OCI-LY7 (cell line): ENCODE data around the gene MAF. TPM values are rescaled to one million over a fixed set of nuclear protein-coding genes. Genes with fewer than 3 reads are reported as not detected.

Experiments used
- BruUV-seq: library from RNA; stranded (reverse); fragments of 400-500 nt; replicated peaks from 2 replicates; lab custom pipeline; 2021; lab: Mats Ljungman, UMichigan
- CTCF ChIA-PET: fragments of 300-600 bp; sonication (Branson Sonifier 250); formaldehyde crosslinking; loops from one replicate; lab custom pipeline; 2022; ENCODE audit warnings: antibody characterized with exemption; ENCODE audit not compliant: unreplicated experiment; lab: Charles Lee
- POLR2A ChIA-PET: fragments of 300-600 bp; sonication (Branson Sonifier 250); formaldehyde crosslinking; loops from one replicate; lab custom pipeline; 2022; ENCODE audit warnings: antibody characterized with exemption; lab: Charles Lee
- DNase-seq: peaks from one replicate; pipeline ENCODE4 v3.0.0-alpha.2; 2015; ENCODE audit warnings: low spot score
- H2AFZ ChIP-seq: fragments of 200-600 bp; sonication (generic), shearing (Covaris generic); 2 replicates; pipeline ENCODE4 v1.6.1; 2014; ENCODE audit warnings: mild to moderate bottlenecking, antibody characterized with exemption, low read length, moderate library complexity
- H3K27ac ChIP-seq: fragments of 200-600 bp; sonication (generic); 2 replicates; pipeline ENCODE4 v1.5.1; 2014; ENCODE audit warnings: mixed run types, low read depth, mild to moderate bottlenecking, moderate library complexity, low read length, inconsistent platforms; ENCODE audit not compliant: poor library complexity, severe bottlenecking
- H3K36me3 ChIP-seq: fragments of 200-600 bp; sonication (generic); 2 replicates; pipeline ENCODE4 v1.6.1; 2014; ENCODE audit warnings: mild to moderate bottlenecking, antibody characterized with exemption, low read length, moderate library complexity, mixed read lengths; ENCODE audit not compliant: insufficient read depth
- H3K4me1 ChIP-seq: fragments of 200-600 bp; sonication (generic); 2 replicates; pipeline ENCODE4 v1.5.1; 2014; ENCODE audit warnings: mild to moderate bottlenecking, low read length; ENCODE audit not compliant: insufficient read depth, poor library complexity, severe bottlenecking
- H3K4me2 ChIP-seq: fragments of 200-600 bp; sonication (generic); 2 replicates; pipeline ENCODE4 v1.6.1; 2014; ENCODE audit warnings: mild to moderate bottlenecking, low read length
- H3K4me3 ChIP-seq: fragments of 200-600 bp; sonication (generic); 2 replicates; pipeline ENCODE4 v1.5.1; 2014; ENCODE audit warnings: mild to moderate bottlenecking, low read depth, low read length; ENCODE audit not compliant: poor library complexity, severe bottlenecking
- H3K79me2 ChIP-seq: fragments of 200-600 bp; sonication (generic); 2 replicates; pipeline ENCODE4 v1.6.1; 2016; ENCODE audit warnings: low read depth, mild to moderate bottlenecking, low read length, moderate library complexity, mixed read lengths; ENCODE audit not compliant: insufficient read depth
- H3K9me2 ChIP-seq: fragments of 200-600 bp; sonication (generic); 2 replicates; pipeline ENCODE4 v1.6.1; 2016; ENCODE audit warnings: mild to moderate bottlenecking, low read length, mixed read lengths; ENCODE audit not compliant: insufficient read depth
- H3K9me3 ChIP-seq: fragments of 200-600 bp; sonication (generic); 2 replicates; pipeline ENCODE4 v1.6.1; 2014; ENCODE audit warnings: mild to moderate bottlenecking, mixed run types, low read length, mixed read lengths
- H4K20me1 ChIP-seq: fragments of 200-600 bp; sonication (generic); 2 replicates; pipeline ENCODE4 v1.6.1; 2014; ENCODE audit warnings: mild to moderate bottlenecking, antibody characterized with exemption, low read length, moderate library complexity, mixed read lengths; ENCODE audit not compliant: insufficient read depth
- EZH2phosphoT487 ChIP-seq: fragments of 200-600 bp; sonication (generic); IDR thresholded peaks from 2 replicates; pipeline ENCODE4 v1.6.1; 2018; ENCODE audit warnings: low read depth, borderline replicate concordance, mild to moderate bottlenecking, mixed run types, antibody characterized with exemption, low read length, moderate library complexity, mixed read lengths
- intact Hi-C: fragments of 100-400 bp; cut with micrococcal nuclease; formaldehyde crosslinking; loops from one replicate; pipeline ENCODE4 v1.10.0; 2022; ENCODE audit not compliant: unreplicated experiment
- total RNA-seq, 2 experiments: library from RNA; depleted of rRNA in 1 of 2; stranded (reverse); fragments of >200 nt in 1 of 2; shearing (Covaris generic) in 1 of 2; gene quantifications; 2 replicates each; pipeline ENCODE4 v1.2.3, GENCODE V29; 2014 to 2022
- TF ChIP-seq, protein P1 (sequence below): fragments of 200-600 bp; sonication (generic); conservative IDR thresholded peaks from 2 replicates; pipeline ENCODE4 v1.5.1; 2014; ENCODE audit warnings: mild to moderate bottlenecking, antibody characterized with exemption, low read length, moderate library complexity, mixed read lengths

The MAF gene
- total RNA-seq, 2 experiments from 2014 or later: not detected

DNA sequence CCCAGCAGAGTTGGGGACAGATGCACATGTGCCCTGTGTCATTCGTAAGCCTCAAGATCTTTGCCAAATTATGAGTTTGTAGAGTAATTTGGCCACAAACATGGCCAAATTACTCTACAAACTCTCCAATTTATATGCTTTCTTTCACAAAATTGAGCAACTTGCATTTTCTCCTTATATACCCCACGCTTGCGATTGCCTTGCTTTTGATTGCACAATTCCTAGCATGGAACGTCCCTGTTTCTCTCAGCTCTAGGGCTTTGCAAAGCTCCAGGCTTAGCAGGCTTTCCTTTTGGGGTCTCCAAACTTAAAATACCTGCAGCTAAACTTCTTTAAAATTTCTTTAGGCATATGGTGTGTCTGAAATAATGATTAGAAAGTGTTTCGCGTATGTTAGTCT is 28.5 kb upstream of the MAF start:
- DNase-seq: no peak
- CTCF ChIA-PET: no interaction called here
- Histone ChIP-seq H3K9me2 (no peaks in the 10 kb centered on the region), H3K4me1 (no peaks in the 10 kb centered on the region), H2AFZ (no peak overlapping the region), H3K4me3 (no peak overlapping the region), H3K27ac (no peak overlapping the region), H3K36me3 (no peaks in the 10 kb centered on the region), H4K20me1 (no peaks in the 10 kb centered on the region), H3K9me3 (no peaks in the 10 kb centered on the region), H3K4me2 (no peak overlapping the region), H3K79me2 (no peaks in the 10 kb centered on the region)
- intact Hi-C loops: no loop called here
- POLR2A ChIA-PET: interaction anchor here (0.6 kb wide), 1 partner anchor 986 kb away, joined by 3 read pairs; no protein-coding TSS in a partner anchor
- BruUV-seq: no TSS peak
- no peak for TF ChIP-seq EZH2phosphoT487

DNA sequence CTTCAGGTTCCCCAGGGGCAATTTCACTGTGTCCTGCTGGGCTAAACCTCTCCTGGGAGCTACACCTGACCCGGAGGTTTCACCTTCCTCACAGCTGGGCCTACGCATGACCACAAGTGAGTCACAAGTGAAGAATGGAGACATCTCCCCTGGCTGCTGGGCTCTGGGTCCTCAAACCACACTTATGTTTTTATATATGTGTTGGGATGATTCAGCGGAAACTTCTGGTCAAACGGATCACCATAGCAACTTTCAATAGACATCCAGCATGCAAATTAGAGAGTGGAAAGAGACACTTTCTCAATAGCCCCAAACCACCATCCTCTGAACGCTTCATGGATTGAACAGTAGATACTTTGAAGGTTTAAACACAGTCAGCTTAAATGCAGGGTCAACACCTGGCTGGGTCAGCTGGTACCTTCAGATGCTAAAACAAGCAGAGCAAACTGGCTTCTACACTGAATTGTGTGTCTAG is 28.0 kb upstream of the MAF start:
- no peak for TF ChIP-seq EZH2phosphoT487
- TF ChIP-seq, protein P1, sequence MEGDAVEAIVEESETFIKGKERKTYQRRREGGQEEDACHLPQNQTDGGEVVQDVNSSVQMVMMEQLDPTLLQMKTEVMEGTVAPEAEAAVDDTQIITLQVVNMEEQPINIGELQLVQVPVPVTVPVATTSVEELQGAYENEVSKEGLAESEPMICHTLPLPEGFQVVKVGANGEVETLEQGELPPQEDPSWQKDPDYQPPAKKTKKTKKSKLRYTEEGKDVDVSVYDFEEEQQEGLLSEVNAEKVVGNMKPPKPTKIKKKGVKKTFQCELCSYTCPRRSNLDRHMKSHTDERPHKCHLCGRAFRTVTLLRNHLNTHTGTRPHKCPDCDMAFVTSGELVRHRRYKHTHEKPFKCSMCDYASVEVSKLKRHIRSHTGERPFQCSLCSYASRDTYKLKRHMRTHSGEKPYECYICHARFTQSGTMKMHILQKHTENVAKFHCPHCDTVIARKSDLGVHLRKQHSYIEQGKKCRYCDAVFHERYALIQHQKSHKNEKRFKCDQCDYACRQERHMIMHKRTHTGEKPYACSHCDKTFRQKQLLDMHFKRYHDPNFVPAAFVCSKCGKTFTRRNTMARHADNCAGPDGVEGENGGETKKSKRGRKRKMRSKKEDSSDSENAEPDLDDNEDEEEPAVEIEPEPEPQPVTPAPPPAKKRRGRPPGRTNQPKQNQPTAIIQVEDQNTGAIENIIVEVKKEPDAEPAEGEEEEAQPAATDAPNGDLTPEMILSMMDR: no peak
- Histone ChIP-seq H4K20me1 (no peaks in the 10 kb centered on the region), H3K79me2 (no peaks in the 10 kb centered on the region), H3K9me2 (no peaks in the 10 kb centered on the region), H3K4me3 (no peak overlapping the region), H2AFZ (no peak overlapping the region), H3K36me3 (no peaks in the 10 kb centered on the region), H3K4me1 (no peaks in the 10 kb centered on the region), H3K27ac (no peak overlapping the region), H3K9me3 (no peaks in the 10 kb centered on the region), H3K4me2 (no peak overlapping the region)
- no TSS peak for BruUV-seq
- ChIA-PET CTCF (no interaction called here), POLR2A (interaction anchor here (0.6 kb wide), 1 partner anchor 986 kb away, joined by 3 read pairs; no protein-coding TSS in a partner anchor)
- no peak for DNase-seq
- intact Hi-C loops: no loop called here

DNA sequence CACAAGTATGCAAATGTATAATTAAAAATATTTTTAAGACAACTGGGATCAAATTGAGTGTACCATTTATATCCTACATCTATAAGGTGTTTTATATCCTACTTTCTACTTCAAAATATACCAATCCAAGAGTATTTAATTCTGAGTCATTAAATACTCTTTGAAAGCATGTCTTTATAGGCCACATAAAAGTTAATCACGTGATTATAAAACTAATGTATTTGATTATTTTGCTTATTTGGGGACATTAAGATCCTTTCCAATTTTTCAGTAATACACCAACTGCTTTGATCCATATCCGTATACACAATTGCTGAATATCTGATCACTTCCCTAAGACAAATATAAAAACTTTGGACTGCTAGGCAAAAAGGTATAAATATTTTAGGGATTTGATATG is 26.6 kb upstream of the MAF start:
- TF ChIP-seq, protein P1: no peak
- no peak for TF ChIP-seq EZH2phosphoT487
- H3K4me1 ChIP-seq: no peaks in the 10 kb centered on the region
- no peak overlapping the region for H3K27ac ChIP-seq
- intact Hi-C loops: no loop called here
- no peaks in the 10 kb centered on the region for H3K9me3 ChIP-seq
- H3K79me2 ChIP-seq: no peaks in the 10 kb centered on the region
- no peaks in the 10 kb centered on the region for H4K20me1 ChIP-seq
- no peak overlapping the region for H3K4me2 ChIP-seq
- ChIA-PET CTCF (no interaction called here), POLR2A (no interaction called here)
- no TSS peak for BruUV-seq
- DNase-seq: no peak
- no peak overlapping the region for H2AFZ ChIP-seq
- no peaks in the 10 kb centered on the region for H3K9me2 ChIP-seq
- H3K36me3 ChIP-seq: no peaks in the 10 kb centered on the region
- no peak overlapping the region for H3K4me3 ChIP-seq
